Mesendoderm (in vitro differentiated cells): ENCODE measurements around the gene C6orf62.
"Not testable (repeated sequence)": the region's sequence is repeated elsewhere in the genome, so short reads cannot be mapped to it uniquely, and the experiment has no call there.

Source experiments
- DNase-seq: peaks from one replicate; pipeline ENCODE4 v3.0.0; 2013
- H2AK5ac ChIP-seq: 2 replicates; pipeline ENCODE4 v1.6.1; 2013; ENCODE audit warnings: low read length, inconsistent platforms
- H2BK120ac ChIP-seq: 2 replicates; pipeline ENCODE4 v1.6.1; 2013; ENCODE audit warnings: low read depth, mild to moderate bottlenecking, low read length, moderate library complexity, mixed read lengths
- H2BK15ac ChIP-seq: replicated peaks from 2 replicates; pipeline ENCODE4 v1.6.1; 2013; ENCODE audit warnings: low read depth, mild to moderate bottlenecking, moderate library complexity
- H2BK5ac ChIP-seq: 2 replicates; pipeline ENCODE4 v1.6.1; 2013; ENCODE audit warnings: low read length, inconsistent platforms
- H3K18ac ChIP-seq: 2 replicates; pipeline ENCODE4 v1.6.1; 2013; ENCODE audit warnings: mild to moderate bottlenecking, low read length, mixed read lengths
- H3K23ac ChIP-seq: one replicate; pipeline ENCODE4 v1.6.1; 2013; ENCODE audit warnings: low read length
- H3K27ac ChIP-seq: 2 replicates; pipeline ENCODE4 v1.5.1; 2013; ENCODE audit warnings: low read depth, mild to moderate bottlenecking, inconsistent platforms, low read length, moderate library complexity
- H3K27me3 ChIP-seq: 2 replicates; pipeline ENCODE4 v1.6.1; 2013; ENCODE audit warnings: low read length, control low read depth, mild to moderate bottlenecking, inconsistent platforms; ENCODE audit not compliant: insufficient read depth, poor library complexity
- H3K36me3 ChIP-seq: 2 replicates; pipeline ENCODE4 v1.6.1; 2013; ENCODE audit warnings: low read length, inconsistent platforms; ENCODE audit not compliant: control insufficient read depth, insufficient read depth
- H3K4ac ChIP-seq: one replicate; pipeline ENCODE4 v1.6.1; 2013; ENCODE audit warnings: low read depth, mild to moderate bottlenecking, low read length, moderate library complexity
- H3K4me1 ChIP-seq: 2 replicates; pipeline ENCODE4 v1.6.1; 2013; ENCODE audit warnings: low read depth, low read length, inconsistent platforms; ENCODE audit not compliant: control insufficient read depth
- H3K4me2 ChIP-seq: 2 replicates; pipeline ENCODE4 v1.6.1; 2013; ENCODE audit warnings: low read length
- H3K4me3 ChIP-seq: 2 replicates; pipeline ENCODE4 v1.5.1; 2013; ENCODE audit warnings: mild to moderate bottlenecking, low read length
- H3K56ac ChIP-seq: one replicate; pipeline ENCODE4 v1.6.1; 2013; ENCODE audit warnings: low read length
- H3K79me1 ChIP-seq: 2 replicates; pipeline ENCODE4 v1.6.1; 2013; ENCODE audit warnings: low read length, inconsistent platforms
- H3K79me2 ChIP-seq: 2 replicates; pipeline ENCODE4 v1.6.1; 2013; ENCODE audit warnings: mild to moderate bottlenecking, low read length; ENCODE audit not compliant: control insufficient read depth, insufficient read depth
- H3K9ac ChIP-seq: 2 replicates; pipeline ENCODE4 v1.6.1; 2013; ENCODE audit warnings: low read length, inconsistent platforms
- H4K5ac ChIP-seq: one replicate; pipeline ENCODE4 v1.6.1; 2013; ENCODE audit warnings: low read length
- H4K8ac ChIP-seq: one replicate; pipeline ENCODE4 v1.6.1; 2013; ENCODE audit warnings: low read depth, mild to moderate bottlenecking, control low read depth, low read length, moderate library complexity
- WGBS: extraction: QIAGEN DNeasy Blood & Tissue Kit; methylation state at CpG from one replicate; pipeline ENCODE4 v1.1.7; 2013; ENCODE audit warnings: low lambda C conversion rate, missing lambda C conversion rate; ENCODE audit not compliant: insufficient coverage; ENCODE audit errors: extremely low coverage; 5-methylcytosine and 5-hydroxymethylcytosine counted together

Gene C6orf62

GRCh38 chr6:24672620-24673182 is 46.3 kb downstream of the C6orf62 start:
- Histone ChIP-seq H3K27me3 (no peaks in the 10 kb centered on the region), H3K27ac (no peak overlapping the region), H2BK5ac (no peak overlapping the region), H3K18ac (no peak overlapping the region), H2AK5ac (no peak overlapping the region), H3K79me1 (no peaks in the 10 kb centered on the region), H3K4ac (no peak overlapping the region), H3K36me3 (no peaks in the 10 kb centered on the region), H4K5ac (no peak overlapping the region), H3K9ac (no peak overlapping the region), H2BK15ac (no peak overlapping the region), H3K23ac (no peak overlapping the region), H3K79me2 (no peaks in the 10 kb centered on the region), H3K56ac (no peak overlapping the region), H3K4me3 (no peak overlapping the region), H4K8ac (no peak overlapping the region), H3K4me2 (no peak overlapping the region), H2BK120ac (no peak overlapping the region), H3K4me1 (no peaks in the 10 kb centered on the region)
- WGBS: no CpG with 5 or more reads among the region's 6 CpGs
- DNase-seq: no peak

GRCh38 chr6:24671077-24671476 is 47.9 kb downstream of the C6orf62 start:
- H3K18ac ChIP-seq, H3K4me1 ChIP-seq, H3K4me3 ChIP-seq, H3K4me2 ChIP-seq, H3K23ac ChIP-seq, H2BK5ac ChIP-seq, H3K36me3 ChIP-seq, H3K4ac ChIP-seq, H3K9ac ChIP-seq, H3K27me3 ChIP-seq, H3K79me2 ChIP-seq, H3K56ac ChIP-seq, H3K79me1 ChIP-seq, H4K5ac ChIP-seq, H2BK15ac ChIP-seq, DNase-seq, H3K27ac ChIP-seq, H4K8ac ChIP-seq, H2BK120ac ChIP-seq, H2AK5ac ChIP-seq: not testable (repeated sequence)
- whole genome bisulfite sequencing: no CpG with 5 or more reads among the region's 4 CpGs

- not testable (repeated sequence) for H2BK15ac ChIP-seq, H3K4me1 ChIP-seq, H2BK5ac ChIP-seq, H3K79me1 ChIP-seq, H3K23ac ChIP-seq, H3K56ac ChIP-seq, H3K4me2 ChIP-seq, H3K27me3 ChIP-seq, H3K4me3 ChIP-seq, H3K79me2 ChIP-seq, H3K4ac ChIP-seq, H3K9ac ChIP-seq, H4K8ac ChIP-seq, H3K18ac ChIP-seq, H3K27ac ChIP-seq, H4K5ac ChIP-seq, H2AK5ac ChIP-seq, H3K36me3 ChIP-seq, H2BK120ac ChIP-seq
- peak; percentile 28 for DNase-seq
Measured at GRCh38 chr6:24670492-24670891, 48.5 kb downstream of the C6orf62 start.

GRCh38 chr6:24668997-24669361 is 50.0 kb downstream of the C6orf62 start:
- Histone ChIP-seq H3K4me2 (no peak overlapping the region), H3K79me2 (peaks cover 12% of the 10 kb centered on the region), H3K9ac (no peak overlapping the region), H4K5ac (no peak overlapping the region), H2BK120ac (no peak overlapping the region), H4K8ac (no peak overlapping the region), H2BK15ac (no peak overlapping the region), H3K18ac (no peak overlapping the region), H3K36me3 (no peaks in the 10 kb centered on the region), H3K4me3 (no peak overlapping the region), H3K27ac (no peak overlapping the region), H3K4ac (no peak overlapping the region), H3K79me1 (no peaks in the 10 kb centered on the region), H3K23ac (no peak overlapping the region), H2BK5ac (no peak overlapping the region), H3K27me3 (no peaks in the 10 kb centered on the region), H3K56ac (no peak overlapping the region), H3K4me1 (no peaks in the 10 kb centered on the region), H2AK5ac (no peak overlapping the region)
- WGBS: no CpG with 5 or more reads among the region's 9 CpGs
- no peak for DNase-seq

DNA sequence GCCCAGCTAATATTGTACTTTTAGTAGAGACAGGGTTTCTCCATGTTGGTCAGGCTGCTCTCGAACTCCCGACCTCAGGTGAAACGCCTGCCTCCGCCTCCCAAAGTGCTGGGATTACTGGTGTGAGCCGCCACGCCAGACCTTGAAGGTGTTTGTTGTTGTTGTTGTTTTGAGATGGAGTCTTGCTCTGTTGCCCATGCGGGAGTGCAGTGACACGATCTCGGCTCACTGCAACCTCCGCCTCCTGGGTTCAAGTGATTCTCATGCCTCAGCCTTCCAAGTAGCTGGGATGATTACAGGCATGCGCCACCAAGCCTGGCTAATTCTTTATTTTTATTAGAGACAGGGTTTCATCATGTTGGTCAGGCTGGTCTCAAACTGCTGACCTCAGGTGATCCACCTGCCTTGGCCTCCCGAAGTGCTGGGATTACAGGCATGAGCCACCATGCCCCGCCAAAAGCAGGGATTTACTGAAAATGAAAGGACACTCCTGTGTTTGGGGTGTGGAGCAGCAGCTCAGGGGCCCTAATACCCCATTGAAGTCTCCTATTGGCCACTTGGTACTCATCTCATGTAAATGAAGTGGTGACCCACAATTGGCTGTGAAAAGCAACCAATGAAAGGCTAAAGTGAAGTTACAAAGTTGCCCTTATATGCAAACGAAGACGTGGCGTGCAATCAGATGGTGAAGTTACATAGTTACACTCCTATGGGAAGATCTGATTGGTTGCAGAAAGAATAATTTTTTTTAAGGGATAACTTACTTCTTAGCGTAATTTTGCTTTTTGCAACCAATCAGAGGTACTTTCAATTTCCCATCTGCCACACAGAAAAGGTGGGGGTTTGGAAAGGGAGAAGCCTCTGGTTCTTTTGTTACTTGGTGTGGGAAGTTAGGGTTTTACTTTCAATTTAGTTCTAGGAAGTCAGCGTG is 50.6 kb downstream of the C6orf62 start:
- H2BK15ac ChIP-seq, H2BK5ac ChIP-seq, H3K23ac ChIP-seq, DNase-seq, H3K4me2 ChIP-seq, H3K18ac ChIP-seq, H3K4me3 ChIP-seq, H2BK120ac ChIP-seq, H3K79me1 ChIP-seq, H3K36me3 ChIP-seq, H3K27ac ChIP-seq, H4K5ac ChIP-seq, H4K8ac ChIP-seq, H3K27me3 ChIP-seq, H2AK5ac ChIP-seq, H3K4me1 ChIP-seq, H3K4ac ChIP-seq, H3K9ac ChIP-seq, H3K56ac ChIP-seq: not testable (repeated sequence)
- WGBS: no CpG with 5 or more reads among the region's 18 CpGs
- peaks cover 15% of the 10 kb centered on the region for H3K79me2 ChIP-seq
